HL-60/S4 treated with phorbol 12-myristate 13-acetate at 8.2 ng/mL for 4 days and 3 days (cell line): Measurements from ENCODE around the gene ATP1A2.

Source experiments
- in situ Hi-C: fragments of 300-500 bp; cut with MboI; formaldehyde crosslinking; loops from 2 replicates; pipeline ENCODE4 v1.15.0; 2022; ENCODE audit warnings: low sequenced_read_pairs

Gene ATP1A2

GRCh38 chr1:160139840-160140239 is 24.3 kb downstream of the ATP1A2 start:
- in situ Hi-C loops, result no loop called here

- in situ Hi-C loops, result no loop called here
Observed at GRCh38 chr1:160143695-160144094, 28.1 kb downstream of the ATP1A2 start.

- in situ Hi-C loops, result no loop called here
Observed at GRCh38 chr1:160144921-160145320, 29.4 kb downstream of the ATP1A2 start.

GRCh38 chr1:160146107-160146506 is 30.5 kb downstream of the ATP1A2 start:
- in situ Hi-C loops, result no loop called here

GRCh38 chr1:160148121-160148520 is 32.6 kb downstream of the ATP1A2 start:
- in situ Hi-C loops, result no loop called here

GRCh38 chr1:160149233-160149632 is 33.7 kb downstream of the ATP1A2 start:
- in situ Hi-C loops, result no loop called here

GRCh38 chr1:160149716-160150115 is 34.2 kb downstream of the ATP1A2 start:
- in situ Hi-C loops, result no loop called here

GRCh38 chr1:160151303-160151702 is 35.7 kb downstream of the ATP1A2 start, which contains the start of gene ATP1A4:
Gene ATP1A4, plus strand, starts transcription at chr1:160151603. Its CDS starts 438 bp downstream, at chr1:160152041.
- in situ Hi-C loops, result no loop called here

GRCh38 chr1:160154790-160155189 is 39.2 kb downstream of the ATP1A2 start:
- in situ Hi-C loops, result no loop called here

- in situ Hi-C loops, result no loop called here
Observed at GRCh38 chr1:160156361-160156760, 40.8 kb downstream of the ATP1A2 start.

- in situ Hi-C loops, result no loop called here
Observed at GRCh38 chr1:160157174-160157573, 41.6 kb downstream of the ATP1A2 start.

GRCh38 chr1:160158031-160158430 is 42.5 kb downstream of the ATP1A2 start:
- in situ Hi-C loops, result no loop called here

- in situ Hi-C loops, result no loop called here
Observed at GRCh38 chr1:160158534-160158933, 43.0 kb downstream of the ATP1A2 start.

GRCh38 chr1:160159846-160160245 is 44.3 kb downstream of the ATP1A2 start:
- in situ Hi-C loops, result no loop called here

GRCh38 chr1:160161965-160162705 is 46.6 kb downstream of the ATP1A2 start:
- in situ Hi-C loops, result no loop called here

- in situ Hi-C loops, result no loop called here
Observed at GRCh38 chr1:160162931-160163330, 47.4 kb downstream of the ATP1A2 start.

- in situ Hi-C loops, result no loop called here
Observed at GRCh38 chr1:160163615-160164014, 48.1 kb downstream of the ATP1A2 start.

- in situ Hi-C loops, result no loop called here
Observed at GRCh38 chr1:160164121-160164520, 48.6 kb downstream of the ATP1A2 start.

- in situ Hi-C loops, result no loop called here
Observed at GRCh38 chr1:160166166-160166868, 50.8 kb downstream of the ATP1A2 start.

- in situ Hi-C loops, result no loop called here
Observed at GRCh38 chr1:160167056-160167455, 51.5 kb downstream of the ATP1A2 start.

GRCh38 chr1:160167580-160167979 is 52.0 kb downstream of the ATP1A2 start:
- in situ Hi-C loops, result no loop called here

GRCh38 chr1:160168016-160168415 is 52.5 kb downstream of the ATP1A2 start:
- in situ Hi-C loops, result no loop called here
